Psoas muscle (tissue), 8 donors: Measurements from ENCODE around the gene TELO2. TPM values are rescaled to one million over a fixed set of nuclear protein-coding genes. Genes with fewer than 3 reads are reported as not detected.

ENCODE experiments used
- ATAC-seq, 4 donors: fragments of 200-7000 bp; cut with Tn5 transposase; one replicate each; pipeline ENCODE4 v1.9.1; 2020; ENCODE audit warnings: moderate library complexity in 3 of 4, mild to moderate bottlenecking in 2 of 4
- DNase-seq, 2 donors: peaks; one replicate each; pipeline ENCODE4 v3.0.0-alpha.2; 2020
- H3K27ac ChIP-seq: fragments of 200-600 bp; one replicate; pipeline ENCODE4 v1.8.0; 2022
- H3K27me3 ChIP-seq, 3 donors: fragments of 200-600 bp in 1 of 3; one replicate each; pipeline versions ENCODE4 v1.6.1 to v1.8.0; 2013 to 2022; ENCODE audit warnings: low read length in 2 of 3, mild to moderate bottlenecking in 2 of 3, moderate library complexity in 1 of 3; ENCODE audit not compliant: insufficient read depth in 3 of 3
- H3K36me3 ChIP-seq, 2 donors: fragments of 200-600 bp in 1 of 2; one replicate each; pipeline versions ENCODE4 v1.6.1 to v1.8.0; 2013 to 2022; ENCODE audit warnings: low read depth in 1 of 2, mild to moderate bottlenecking in 1 of 2, moderate library complexity in 1 of 2; ENCODE audit not compliant: insufficient read depth in 1 of 2
- H3K4me1 ChIP-seq: fragments of 200-600 bp; one replicate; pipeline ENCODE4 v1.8.0; 2022
- H3K4me3 ChIP-seq: fragments of 200-600 bp; one replicate; pipeline ENCODE4 v1.8.0; 2022; ENCODE audit warnings: mild to moderate bottlenecking
- H3K9me3 ChIP-seq: fragments of 200-600 bp; one replicate; pipeline ENCODE4 v1.8.0; 2022
- WGBS, 3 donors: extraction: QIAGEN DNeasy Blood & Tissue Kit; methylation state at CpG; one replicate each; pipeline versions ENCODE4 v1.1.6 to v1.1.7; 2013; 5-methylcytosine and 5-hydroxymethylcytosine counted together
- intact Hi-C, 2 donors: fragments of 100-400 bp; cut with DNase I; formaldehyde crosslinking; loops; one replicate each; pipeline versions ENCODE4 v1.11.0 to v1.14.2; 2022
- polyA plus RNA-seq, 3 donors: library from polyadenylated mRNA; stranded (reverse); fragments of 200-250 nt; gene quantifications; one replicate each; pipeline ENCODE4 v1.2.3, GENCODE V29; 2013
- total RNA-seq, 4 donors: library from RNA; stranded (reverse); fragmentation: NEBNext Ultra II Directional in 2 of 4; extraction: Animal tissue kit (Norgen Biotek cat#: 25700) in 2 of 4; gene quantifications; one replicate each; pipeline versions ENCODE4 v1.2.1 to v1.2.4, GENCODE V29; 2021 to 2023
- TF ChIP-seq, protein P1 (sequence below): fragments of 200-600 bp; IDR thresholded peaks from one replicate; pipeline ENCODE4 v1.8.0; 2022; ENCODE audit warnings: antibody characterized with exemption
- donor health status: healthy with polysubstance abuse.
- donor health status: DM: no; HTN: no; CAD: no; lungs with moderate emphysema.
- donor health status: Bipolar disorder and iron deficiency.
- donor health status: healthy.
- donor health status: DM: yes; HTN: yes; CAD: no.
- donor health status: DM: no; HTN: no; CAD: no.
- donor health status: DM: no; HTN: no; CAD: no.
- donor health status: DM: yes; HTN: yes; CAD: no.

Gene TELO2
- total and polyA plus RNA-seq, 7 donors: 11.6 to 23.8 (median 17.4) TPM

GRCh38 chr16:1556254-1556653 is 63.1 kb downstream of the TELO2 start:
- Histone ChIP-seq H3K9me3 (no peaks in the 10 kb centered on the region), H3K4me1 (no peaks in the 10 kb centered on the region), H3K36me3 (peaks cover 0 to 68% of the 10 kb centered on the region in 2 donors), H3K4me3 (no peak overlapping the region), H3K27me3 (no peaks in the 10 kb centered on the region), H3K27ac (no peak overlapping the region)
- DNase-seq: peak in 1 of 2 donors; percentile 76
- TF ChIP-seq, protein P1, sequence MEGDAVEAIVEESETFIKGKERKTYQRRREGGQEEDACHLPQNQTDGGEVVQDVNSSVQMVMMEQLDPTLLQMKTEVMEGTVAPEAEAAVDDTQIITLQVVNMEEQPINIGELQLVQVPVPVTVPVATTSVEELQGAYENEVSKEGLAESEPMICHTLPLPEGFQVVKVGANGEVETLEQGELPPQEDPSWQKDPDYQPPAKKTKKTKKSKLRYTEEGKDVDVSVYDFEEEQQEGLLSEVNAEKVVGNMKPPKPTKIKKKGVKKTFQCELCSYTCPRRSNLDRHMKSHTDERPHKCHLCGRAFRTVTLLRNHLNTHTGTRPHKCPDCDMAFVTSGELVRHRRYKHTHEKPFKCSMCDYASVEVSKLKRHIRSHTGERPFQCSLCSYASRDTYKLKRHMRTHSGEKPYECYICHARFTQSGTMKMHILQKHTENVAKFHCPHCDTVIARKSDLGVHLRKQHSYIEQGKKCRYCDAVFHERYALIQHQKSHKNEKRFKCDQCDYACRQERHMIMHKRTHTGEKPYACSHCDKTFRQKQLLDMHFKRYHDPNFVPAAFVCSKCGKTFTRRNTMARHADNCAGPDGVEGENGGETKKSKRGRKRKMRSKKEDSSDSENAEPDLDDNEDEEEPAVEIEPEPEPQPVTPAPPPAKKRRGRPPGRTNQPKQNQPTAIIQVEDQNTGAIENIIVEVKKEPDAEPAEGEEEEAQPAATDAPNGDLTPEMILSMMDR: no peak
- peak; percentile 75 to 93 (median 81) for ATAC-seq
- WGBS, 3 donors: 46 to 63% (median 48%) methylated on average over 13 of the region's 13 CpGs
- intact Hi-C loops: no loop called here

DNA sequence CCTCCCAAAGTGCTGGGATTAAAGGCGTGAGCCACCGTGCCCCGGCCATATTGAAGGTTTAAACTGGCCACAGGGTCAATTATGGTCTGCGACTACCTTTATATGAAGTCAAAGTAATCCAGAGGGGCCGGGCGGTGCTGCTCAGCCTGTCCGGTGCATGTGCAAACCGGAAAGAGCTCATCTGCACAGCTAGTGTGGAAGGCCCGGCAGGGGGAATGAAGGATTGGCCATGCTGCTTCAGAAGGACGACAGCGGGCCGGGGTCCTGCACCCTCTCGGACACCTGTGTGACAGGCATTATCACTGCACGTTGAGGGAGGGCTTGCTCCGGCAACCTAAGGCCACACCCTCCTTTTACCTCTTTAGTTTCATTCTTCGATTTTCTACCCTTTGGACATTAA is 63.9 kb downstream of the TELO2 start:
- no peak overlapping the region for H3K27ac ChIP-seq
- H3K36me3 ChIP-seq: peaks cover 1 to 70% of the 10 kb centered on the region in 2 donors
- ATAC-seq: no peak
- intact Hi-C loops: no loop called here
- no peak for DNase-seq
- TF ChIP-seq, protein P1: no peak
- H3K9me3 ChIP-seq: no peaks in the 10 kb centered on the region
- WGBS, 3 donors: 89 to 93% (median 90%) methylated on average over 16 of the region's 16 CpGs
- no peak overlapping the region for H3K4me3 ChIP-seq
- H3K27me3 ChIP-seq: no peaks in the 10 kb centered on the region
- no peaks in the 10 kb centered on the region for H3K4me1 ChIP-seq

DNA sequence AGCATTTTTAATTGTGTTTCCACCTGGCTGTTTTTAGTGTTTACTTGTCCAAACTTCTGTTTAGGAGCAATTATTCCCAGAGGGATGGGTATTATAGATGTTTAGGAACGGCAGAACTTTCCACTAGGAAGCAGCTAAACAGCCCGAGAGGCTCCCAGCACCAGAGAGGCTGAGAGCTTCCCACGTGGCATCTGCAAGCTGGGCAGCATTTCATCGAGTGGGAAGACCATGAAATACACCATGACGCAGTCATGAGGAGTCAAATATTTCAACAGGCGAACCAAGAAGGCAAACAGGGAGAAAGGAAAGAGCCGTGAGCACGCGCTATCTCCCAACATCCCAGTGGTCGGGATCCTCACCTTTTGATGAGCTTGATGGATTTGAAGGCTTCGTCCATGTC is 64.4 kb downstream of the TELO2 start:
- ATAC-seq (no peak), DNase-seq (no peak)
- Histone ChIP-seq H3K27me3 (no peaks in the 10 kb centered on the region), H3K9me3 (no peaks in the 10 kb centered on the region), H3K4me3 (no peak overlapping the region), H3K36me3 (peaks cover 3 to 75% of the 10 kb centered on the region in 2 donors), H3K27ac (no peak overlapping the region), H3K4me1 (no peaks in the 10 kb centered on the region)
- 68 to 75% (median 70%) methylated on average over 11 of the region's 11 CpGs for WGBS, 3 donors
- intact Hi-C loops: no loop called here
- TF ChIP-seq, protein P1: no peak

DNA sequence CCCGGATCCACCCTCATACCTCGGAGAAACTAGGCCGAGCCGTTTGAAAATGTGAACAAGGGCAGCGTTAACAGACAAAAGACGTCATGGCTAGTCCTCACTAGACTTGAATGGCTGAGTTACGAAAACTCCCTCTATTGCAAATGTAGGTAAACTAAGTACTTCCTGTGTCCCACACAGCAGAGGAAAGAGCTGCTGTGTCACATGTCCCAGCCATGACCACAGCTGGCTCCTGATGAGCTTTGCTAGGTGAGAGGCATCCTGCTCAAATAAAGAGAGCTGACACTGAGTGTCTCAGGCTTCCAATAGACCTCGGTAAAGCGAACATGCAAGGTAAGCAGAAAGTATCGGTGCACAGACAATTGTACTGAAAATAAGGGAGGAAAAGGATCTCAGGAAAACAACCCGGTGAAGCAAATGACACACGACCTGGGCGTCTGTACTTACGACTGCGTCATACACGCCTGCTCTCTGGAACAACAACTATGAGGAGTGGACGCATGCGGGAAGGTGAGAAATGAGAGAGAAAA is 66.4 kb downstream of the TELO2 start:
- Histone ChIP-seq H3K4me1 (no peaks in the 10 kb centered on the region), H3K36me3 (peaks cover 3 to 77% of the 10 kb centered on the region in 2 donors), H3K27ac (no peak overlapping the region), H3K4me3 (no peak overlapping the region), H3K9me3 (no peaks in the 10 kb centered on the region), H3K27me3 (no peaks in the 10 kb centered on the region)
- ATAC-seq (no peak), DNase-seq (no peak)
- 78 to 85% (median 82%) methylated on average over 18 of the region's 18 CpGs for WGBS, 3 donors
- TF ChIP-seq, protein P1: no peak
- intact Hi-C loops: no loop called here

Other genes with a start within 250 kb of the TELO2 start
- under 1 TPM in 1 of 4 donors, not detected in 3; 0.90 TPM for gene TPSD1, start 237.3 kb upstream of the TELO2 start, total RNA-seq
- gene TPSD1, start 237.3 kb upstream of the TELO2 start, polyA plus RNA-seq: under 1 TPM; 0.09 to 0.27 (median 0.10) TPM
- 10 to 100 TPM; 46.2 to 71.7 (median 56.0) TPM for gene UBE2I, start 183.7 kb upstream of the TELO2 start, total RNA-seq
- gene UBE2I, start 183.7 kb upstream of the TELO2 start, polyA plus RNA-seq: 100 to 1,000 TPM in 1 of 3 donors, 10 to 100 TPM in 2; 49.8 to 101 (median 55.6) TPM
- gene BAIAP3, start 159.7 kb upstream of the TELO2 start, total RNA-seq: 1 to 10 TPM in 3 of 4 donors, under 1 TPM in 1; 0.38 to 3.5 (median 1.9) TPM
- 1 to 10 TPM in 1 of 3 donors, under 1 TPM in 2; 0.62 to 1.1 (median 0.79) TPM for gene BAIAP3, start 159.7 kb upstream of the TELO2 start, polyA plus RNA-seq
- gene TSR3, start 141.5 kb upstream of the TELO2 start, total RNA-seq: 10 to 100 TPM; 40.0 to 55.3 (median 43.2) TPM
- gene TSR3, start 141.5 kb upstream of the TELO2 start, polyA plus RNA-seq: 100 to 1,000 TPM in 2 of 3 donors, 10 to 100 TPM in 1; 55.1 to 109 (median 107) TPM
- gene GNPTG, start 141.4 kb upstream of the TELO2 start, total RNA-seq: 10 to 100 TPM; 27.9 to 36.6 (median 32.5) TPM
- 10 to 100 TPM; 29.5 to 31.2 (median 30.7) TPM for gene GNPTG, start 141.4 kb upstream of the TELO2 start, polyA plus RNA-seq
- 10 to 100 TPM; 21.9 to 41.0 (median 34.2) TPM for gene UNKL, start 78.7 kb upstream of the TELO2 start, total RNA-seq
- 10 to 100 TPM; 17.3 to 58.7 (median 19.2) TPM for gene UNKL, start 78.7 kb upstream of the TELO2 start, polyA plus RNA-seq
- 10 to 100 TPM; 11.7 to 22.8 (median 19.4) TPM for gene UQCC4, start 72.6 kb upstream of the TELO2 start, total RNA-seq
- 10 to 100 TPM; 27.1 to 66.5 (median 63.7) TPM for gene UQCC4, start 72.6 kb upstream of the TELO2 start, polyA plus RNA-seq
- not detected for gene PERCC1, start 62.3 kb upstream of the TELO2 start, total RNA-seq
- under 1 TPM in 1 of 3 donors, not detected in 2; 0.08 TPM for gene PERCC1, start 62.3 kb upstream of the TELO2 start, polyA plus RNA-seq
- 1 to 10 TPM in 1 of 4 donors, under 1 TPM in 3; 0.27 to 1.5 (median 0.55) TPM for gene CCDC154, start 48.8 kb upstream of the TELO2 start, total RNA-seq
- under 1 TPM in 2 of 3 donors, not detected in 1; 0.21 to 0.38 TPM for gene CCDC154, start 48.8 kb upstream of the TELO2 start, polyA plus RNA-seq
- gene CLCN7, start 18.3 kb upstream of the TELO2 start, total RNA-seq: 10 to 100 TPM; 41.2 to 65.4 (median 46.2) TPM
- gene CLCN7, start 18.3 kb upstream of the TELO2 start, polyA plus RNA-seq: 10 to 100 TPM; 27.0 to 33.6 (median 29.7) TPM
- under 1 TPM in 1 of 4 donors, not detected in 3; 0.26 TPM for gene PTX4, start 4.4 kb upstream of the TELO2 start, total RNA-seq
- gene PTX4, start 4.4 kb upstream of the TELO2 start, polyA plus RNA-seq: under 1 TPM in 2 of 3 donors, not detected in 1; 0.04 to 0.23 TPM
- gene TMEM204, start 40.3 kb downstream of the TELO2 start, total RNA-seq: 10 to 100 TPM in 2 of 4 donors, 1 to 10 TPM in 2; 7.5 to 21.7 (median 10.2) TPM
- gene TMEM204, start 40.3 kb downstream of the TELO2 start, polyA plus RNA-seq: 10 to 100 TPM; 11.8 to 22.3 (median 12.0) TPM
- gene IFT140, start 118.7 kb downstream of the TELO2 start, total RNA-seq: 1 to 10 TPM; 3.0 to 5.0 (median 4.2) TPM
- 1 to 10 TPM; 2.6 to 3.9 (median 3.0) TPM for gene IFT140, start 118.7 kb downstream of the TELO2 start, polyA plus RNA-seq
- 10 to 100 TPM in 2 of 4 donors, 1 to 10 TPM in 2; 7.6 to 13.1 (median 10.5) TPM for gene CRAMP1, start 119.0 kb downstream of the TELO2 start, total RNA-seq
- 1 to 10 TPM; 3.3 to 8.6 (median 3.8) TPM for gene CRAMP1, start 119.0 kb downstream of the TELO2 start, polyA plus RNA-seq
- 10 to 100 TPM; 21.4 to 30.6 (median 25.1) TPM for gene JPT2, start 184.9 kb downstream of the TELO2 start, total RNA-seq
- gene JPT2, start 184.9 kb downstream of the TELO2 start, polyA plus RNA-seq: 10 to 100 TPM; 14.4 to 27.7 (median 14.6) TPM
- 10 to 100 TPM; 22.6 to 31.6 (median 24.9) TPM for gene MAPK8IP3, start 212.8 kb downstream of the TELO2 start, total RNA-seq
- 10 to 100 TPM; 11.7 to 17.0 (median 13.4) TPM for gene MAPK8IP3, start 212.8 kb downstream of the TELO2 start, polyA plus RNA-seq